ENCODE results near the gene LRP6. TPM values are rescaled to one million over a fixed set of nuclear protein-coding genes. Genes with fewer than 3 reads are reported as not detected.

Gene LRP6
- total and polyA plus RNA-seq, 2 experiments from 2014 or later: 29.1 to 73.8 TPM

- no peaks in the 10 kb centered on the region for H3K9me3 Mint-ChIP-seq
- TF ChIP-seq ZNF462 (CRISPR knock-in tag; IDR thresholded peaks at IDR 0.05) (no peak), REST (IDR thresholded peaks at IDR 0.05; ENCODE audit: unreplicated experiment) (no peak), POLR2AphosphoS5 (IDR thresholded peaks at IDR 0.05; ENCODE audit: low read depth) (no peak), EZH2 (IDR thresholded peaks at IDR 0.05; ENCODE audit: low read depth, unreplicated experiment) (no peak), CREB1 (CRISPR knock-in tag; IDR thresholded peaks at IDR 0.05; ENCODE audit: low read depth) (no peak), ZNF114 (CRISPR knock-in tag; IDR thresholded peaks at IDR 0.05) (no peak), STAT1 (IDR thresholded peaks at IDR 0.05; ENCODE audit: unreplicated experiment) (no peak), JUNB (IDR thresholded peaks at IDR 0.05; ENCODE audit: unreplicated experiment) (no peak), CTCF (conservative IDR thresholded peaks at IDR 0.05; ENCODE audit: low read depth in 2 of 2) (no peak), EZH2phosphoT487 (IDR thresholded peaks at IDR 0.05; ENCODE audit: unreplicated experiment) (no peak)
- Histone ChIP-seq H3K9me2 (ENCODE audit: insufficient read depth) (no peaks in the 10 kb centered on the region), H3F3A (replicated peaks; ENCODE audit: low read depth) (no peaks in the 10 kb centered on the region), H3K27me3 (ENCODE audit: insufficient read depth) (no peaks in the 10 kb centered on the region), H3K4me2 (no peak overlapping the region), H3K79me2 (replicated peaks; ENCODE audit: insufficient read depth) (no peaks in the 10 kb centered on the region; the same call in 1 of the 2 replicates), H4K20me1 (replicated peaks; ENCODE audit: insufficient read depth) (no peaks in the 10 kb centered on the region), H3K4me1 (ENCODE audit: insufficient read depth) (no peaks in the 10 kb centered on the region), H3K4me3 (no peak overlapping the region), H3K27ac (ENCODE audit: low read depth) (no peak overlapping the region), H2AFZ (no peak overlapping the region), H3K36me3 (ENCODE audit: insufficient read depth) (no peaks in the 10 kb centered on the region)
- no peak overlapping the region for H3K4me3 Mint-ChIP-seq
- no peak for ATAC-seq
- peaks cover 11% of the 10 kb centered on the region for H3K4me1 Mint-ChIP-seq
- H3K27ac Mint-ChIP-seq: no peak overlapping the region
- peaks cover 25% of the 10 kb centered on the region for H3K36me3 Mint-ChIP-seq (ENCODE audit: low read depth)
- no peaks in the 10 kb centered on the region for H3K27me3 Mint-ChIP-seq (ENCODE audit: insufficient read depth, low read depth, poor library complexity)
- no peak for DNase-seq (ENCODE audit: low spot score)
Measured at GRCh38 chr12:12138203-12139154, 128.4 kb downstream of the LRP6 start.
